GM06990 (cell line): ENCODE measurements around the gene ZSCAN20.

ENCODE experiments used
- DNase-seq: peaks from one replicate; pipeline ENCODE4 v3.0.0-alpha.2; 2011; ENCODE audit not compliant: insufficient read length; ENCODE audit errors: extremely low read depth
- H3K27me3 ChIP-seq: replicated peaks from 2 replicates; pipeline ENCODE4 v1.6.0; 2011; ENCODE audit warnings: low read length; ENCODE audit not compliant: control insufficient read depth, insufficient read depth
- H3K36me3 ChIP-seq: 2 replicates; pipeline ENCODE4 v1.5.1; 2011; ENCODE audit warnings: low read length; ENCODE audit not compliant: control insufficient read depth, insufficient read depth
- H3K4me3 ChIP-seq: replicated peaks from 2 replicates; pipeline ENCODE4 v1.5.1; 2011; ENCODE audit warnings: low read depth, mild to moderate bottlenecking, control low read depth, low read length
- CTCF ChIP-seq: IDR thresholded peaks from 2 replicates; pipeline ENCODE4 v1.5.1; 2011; ENCODE audit warnings: low read length, control low read depth, mild to moderate bottlenecking, inconsistent platforms; ENCODE audit not compliant: insufficient read depth, poor library complexity, severe bottlenecking

The ZSCAN20 gene

GRCh38 chr1:33541966-33542365 lies 69.5 kb downstream of the ZSCAN20 start:
- Histone ChIP-seq H3K27me3 (no peaks in the 10 kb centered on the region; the same call in 1 of the 2 replicates), H3K4me3 (no peak overlapping the region), H3K36me3 (no peaks in the 10 kb centered on the region)
- no peak for DNase-seq
- no peak for TF ChIP-seq CTCF
